ENCODE results near the gene BPGM. TPM values are rescaled to one million over a fixed set of nuclear protein-coding genes. Genes with fewer than 3 reads are reported as not detected.
"Not testable (repeated sequence)": the region's sequence is repeated elsewhere in the genome, so short reads cannot be mapped to it uniquely, and the experiment has no call there.

The BPGM gene
- total RNA-seq, 1 experiment from 2014 or later, result 18.5 TPM

GRCh38 chr7:134639061-134639460 lies 7.6 kb upstream of the BPGM start:
- H3K79me2 ChIP-seq (ENCODE audit: low read depth), result no peaks in the 10 kb centered on the region
- peaks cover 6% of the 10 kb centered on the region; the same call in 1 of the 2 replicates for H3F3A ChIP-seq (ENCODE audit: insufficient read depth, low read depth)
- ChIA-PET CTCF (interaction anchor here (0.7 kb wide), 1 partner anchor 27 kb away, joined by 4 read pairs; no protein-coding TSS in a partner anchor), POLR2A (ENCODE audit: unreplicated experiment) (interaction anchor here (0.6 kb wide), 1 partner anchor 1806 kb away, joined by 4 read pairs; no protein-coding TSS in a partner anchor)
- H3K4me2 ChIP-seq, result no peak overlapping the region
- H4K20me1 ChIP-seq (ENCODE audit: insufficient read depth), result no peaks in the 10 kb centered on the region
- H3K4me3 ChIP-seq, result no peak overlapping the region
- BruUV-seq (replicated peaks), result no TSS peak
- H3K9me3 ChIP-seq (ENCODE audit: insufficient read depth, low read depth), result no peaks in the 10 kb centered on the region
- H3K27ac ChIP-seq, result no peak overlapping the region
- DNase-seq, result no peak
- H2AFZ ChIP-seq, result no peak overlapping the region
- H3K9me2 ChIP-seq (ENCODE audit: insufficient read depth), result no peaks in the 10 kb centered on the region
- no peak for TF ChIP-seq EZH2 (IDR thresholded peaks at IDR 0.05; ENCODE audit: low read depth)
- no peak for TF ChIP-seq CTCF (conservative IDR thresholded peaks at IDR 0.05)
- intact Hi-C loops (cut with micrococcal nuclease; ENCODE audit: unreplicated experiment), result no loop called here
- H3K27me3 ChIP-seq (ENCODE audit: insufficient read depth, low read depth), result no peaks in the 10 kb centered on the region
- no peaks in the 10 kb centered on the region for H3K36me3 ChIP-seq (ENCODE audit: low read depth)
- H3K4me1 ChIP-seq (replicated peaks; ENCODE audit: insufficient read depth), result peaks cover 16% of the 10 kb centered on the region

- Histone ChIP-seq H3K4me1 (replicated peaks; ENCODE audit: insufficient read depth) (peaks cover 16% of the 10 kb centered on the region), H3K27ac (no peak overlapping the region), H3K27me3 (ENCODE audit: insufficient read depth, low read depth) (no peaks in the 10 kb centered on the region), H3K36me3 (ENCODE audit: low read depth) (no peaks in the 10 kb centered on the region), H3K79me2 (ENCODE audit: low read depth) (0 out of 2 replicates have a peak, but pooled peaks cover 3% of the 10 kb centered on the region), H3K9me3 (ENCODE audit: insufficient read depth, low read depth) (no peaks in the 10 kb centered on the region), H3F3A (ENCODE audit: insufficient read depth, low read depth) (peaks cover 6% of the 10 kb centered on the region; the same call in 1 of the 2 replicates), H3K9me2 (ENCODE audit: insufficient read depth) (no peaks in the 10 kb centered on the region), H3K4me2 (no peak overlapping the region), H3K4me3 (no peak overlapping the region), H2AFZ (no peak overlapping the region), H4K20me1 (ENCODE audit: insufficient read depth) (no peaks in the 10 kb centered on the region)
- BruUV-seq (replicated peaks), result no TSS peak
- CTCF ChIA-PET, result no interaction called here
- POLR2A ChIA-PET (ENCODE audit: unreplicated experiment), result interaction anchor here (0.6 kb wide), 1 partner anchor 1807 kb away, joined by 4 read pairs; no protein-coding TSS in a partner anchor
- TF ChIP-seq EZH2 (IDR thresholded peaks at IDR 0.05; ENCODE audit: low read depth), result no peak
- TF ChIP-seq CTCF (conservative IDR thresholded peaks at IDR 0.05), result no peak
- DNase-seq, result no peak
- intact Hi-C loops (cut with micrococcal nuclease; ENCODE audit: unreplicated experiment), result no loop called here
Measured at GRCh38 chr7:134639683-134640279, 6.9 kb upstream of the BPGM start.

GRCh38 chr7:134640842-134641715 lies 5.6 kb upstream of the BPGM start:
- Histone ChIP-seq H3K4me3 (no peak overlapping the region), H4K20me1 (ENCODE audit: insufficient read depth) (no peaks in the 10 kb centered on the region), H3K9me2 (ENCODE audit: insufficient read depth) (no peaks in the 10 kb centered on the region), H3F3A (ENCODE audit: insufficient read depth, low read depth) (peaks cover 6% of the 10 kb centered on the region; the same call in 1 of the 2 replicates), H2AFZ (no peak overlapping the region), H3K79me2 (ENCODE audit: low read depth) (peaks cover 15% of the 10 kb centered on the region), H3K4me1 (replicated peaks; ENCODE audit: insufficient read depth) (peaks cover 25% of the 10 kb centered on the region), H3K27me3 (ENCODE audit: insufficient read depth, low read depth) (no peaks in the 10 kb centered on the region), H3K9me3 (ENCODE audit: insufficient read depth, low read depth) (no peaks in the 10 kb centered on the region), H3K4me2 (no peak overlapping the region), H3K36me3 (ENCODE audit: low read depth) (no peaks in the 10 kb centered on the region), H3K27ac (no peak overlapping the region)
- BruUV-seq (replicated peaks), result no TSS peak
- CTCF ChIA-PET, result interaction anchor here (0.6 kb wide), 1 partner anchor 51 kb away, joined by 3 read pairs; no protein-coding TSS in a partner anchor
- intact Hi-C loops (cut with micrococcal nuclease; ENCODE audit: unreplicated experiment), result no loop called here
- DNase-seq, result peak in 1 of 2 experiments; percentile 70
- POLR2A ChIA-PET (ENCODE audit: unreplicated experiment), result interaction anchor here (0.6 kb wide), 1 partner anchor 15 kb away, joined by 3 read pairs; no protein-coding TSS in a partner anchor
- TF ChIP-seq EZH2 (IDR thresholded peaks at IDR 0.05; ENCODE audit: low read depth) (no peak), CTCF (conservative IDR thresholded peaks at IDR 0.05) (no peak)

GRCh38 chr7:134641981-134642380 lies 4.7 kb upstream of the BPGM start:
- Histone ChIP-seq H3K79me2 (ENCODE audit: low read depth) (peaks cover 18% of the 10 kb centered on the region), H3K4me1 (replicated peaks; ENCODE audit: insufficient read depth) (peaks cover 25% of the 10 kb centered on the region)
- H3K27me3 ChIP-seq (ENCODE audit: insufficient read depth, low read depth); H3F3A ChIP-seq (ENCODE audit: insufficient read depth, low read depth); H3K4me2 ChIP-seq; BruUV-seq (replicated peaks); H3K4me3 ChIP-seq; H3K36me3 ChIP-seq (ENCODE audit: low read depth); intact Hi-C loops (cut with micrococcal nuclease; ENCODE audit: unreplicated experiment); H2AFZ ChIP-seq; CTCF ChIA-PET; POLR2A ChIA-PET (ENCODE audit: unreplicated experiment); H3K9me2 ChIP-seq (ENCODE audit: insufficient read depth); H3K9me3 ChIP-seq (ENCODE audit: insufficient read depth, low read depth); H4K20me1 ChIP-seq (ENCODE audit: insufficient read depth); H3K27ac ChIP-seq; DNase-seq: not testable (repeated sequence)

Data from PC-9 (cell line).